22Rv1 (cell line): ENCODE results near the gene SLC33A1.

Source experiments
- CTCF ChIP-seq: fragments of 450-650 bp; IDR thresholded peaks from 2 replicates; pipeline ENCODE4 v1.5.1; 2017; ENCODE audit warnings: mild to moderate bottlenecking
- ZFX ChIP-seq: fragments of 450-650 bp; IDR thresholded peaks from 2 replicates; pipeline ENCODE4 v1.6.1; 2017; ENCODE audit warnings: antibody characterized with exemption, borderline replicate concordance

GRCh38 chr3:155780291-155780690, 73.9 kb downstream of the SLC33A1 start:
- TF ChIP-seq CTCF (no peak), ZFX (no peak)
